ENCODE data around the gene OXTR.

The OXTR gene

DNA sequence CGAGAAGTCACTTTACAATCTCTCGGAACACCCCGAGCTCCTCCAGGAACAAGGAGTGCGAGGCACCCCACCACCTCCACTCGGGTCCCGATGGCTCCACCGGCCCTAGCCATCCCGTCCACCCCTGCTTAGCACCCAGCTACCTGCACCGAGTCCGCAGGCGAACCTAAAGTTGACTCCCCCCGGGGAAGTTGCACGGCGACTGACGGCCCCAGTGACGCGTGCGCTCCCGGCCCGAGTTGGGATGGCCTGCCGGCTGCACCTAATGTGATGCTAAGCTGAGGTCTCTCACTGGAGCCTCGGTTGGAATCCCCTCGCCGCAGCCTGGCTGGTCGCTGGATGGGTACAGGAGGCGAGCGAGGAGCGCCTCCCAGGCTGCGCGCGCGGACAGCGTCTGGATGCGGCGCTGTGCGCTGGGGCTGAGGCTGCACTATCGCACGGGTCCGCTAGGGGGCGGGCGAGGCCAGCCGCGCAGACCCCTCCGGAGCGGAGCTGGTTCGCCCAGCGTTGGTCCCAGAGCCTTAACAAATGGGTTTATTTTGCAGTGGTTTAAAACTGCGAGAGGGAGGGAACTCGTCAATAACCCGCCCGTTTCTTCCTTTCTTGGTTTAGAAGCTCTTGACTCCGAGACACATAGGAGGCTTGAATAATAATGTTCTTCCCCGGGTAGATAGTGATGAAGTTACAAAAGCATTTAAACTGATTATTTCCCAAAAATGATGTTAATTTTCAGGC, at the start of gene OXTR:
Gene OXTR (minus strand): TSS at position 526 of the 735 bp plus-strand sequence. CDS start 1,426 bp downstream, outside the sequence.
- peak; percentile 75 for DNase-seq

- DNase-seq = no peak
These were observed 48.1 kb upstream of the OXTR start for GRCh38 chr3:8817486-8817885.

DNA sequence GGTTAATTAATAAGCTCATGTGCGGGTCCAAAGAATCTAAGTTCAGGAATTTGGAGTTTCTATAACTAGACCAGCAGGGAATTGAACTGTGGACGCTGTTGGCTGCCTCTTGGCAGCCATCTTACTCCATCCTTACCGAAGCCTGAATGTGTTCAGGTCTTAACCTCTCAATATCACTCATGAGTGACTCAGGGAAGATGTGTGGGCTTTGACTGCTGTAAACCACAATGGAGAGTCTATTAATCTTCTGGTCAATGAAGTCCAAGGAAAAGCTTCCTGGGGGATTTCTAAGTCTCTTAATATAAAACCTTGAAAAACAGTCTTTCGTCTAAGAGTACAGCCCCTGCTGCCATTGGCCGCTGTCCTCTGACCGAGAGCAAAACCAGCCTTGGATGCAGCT, 46.7 kb upstream of the OXTR start:
- no peak for DNase-seq

GRCh38 chr3:8813411-8813810, 44.0 kb upstream of the OXTR start:
- DNase-seq = no peak

GRCh38 chr3:8810561-8810960, 41.1 kb upstream of the OXTR start:
- DNase-seq = no peak

DNA sequence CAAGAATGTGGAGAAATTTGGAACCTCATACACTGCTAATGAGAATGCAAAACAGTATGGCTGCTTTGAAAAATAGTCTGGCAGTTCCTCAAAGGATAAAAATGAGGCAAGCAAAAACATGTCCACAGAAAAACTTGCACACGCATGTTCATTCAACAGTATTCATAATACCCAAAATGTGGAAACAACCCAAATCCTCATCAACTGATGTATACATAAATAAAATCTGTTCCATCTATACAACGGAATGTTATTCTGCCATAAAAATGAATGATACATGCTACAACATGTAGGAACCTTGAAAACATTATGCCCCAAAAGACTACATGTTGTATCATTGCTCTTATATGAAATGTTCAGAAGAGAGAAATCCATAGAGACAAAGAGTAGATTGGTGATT, 36.4 kb upstream of the OXTR start:
- DNase-seq = no peak

DNA sequence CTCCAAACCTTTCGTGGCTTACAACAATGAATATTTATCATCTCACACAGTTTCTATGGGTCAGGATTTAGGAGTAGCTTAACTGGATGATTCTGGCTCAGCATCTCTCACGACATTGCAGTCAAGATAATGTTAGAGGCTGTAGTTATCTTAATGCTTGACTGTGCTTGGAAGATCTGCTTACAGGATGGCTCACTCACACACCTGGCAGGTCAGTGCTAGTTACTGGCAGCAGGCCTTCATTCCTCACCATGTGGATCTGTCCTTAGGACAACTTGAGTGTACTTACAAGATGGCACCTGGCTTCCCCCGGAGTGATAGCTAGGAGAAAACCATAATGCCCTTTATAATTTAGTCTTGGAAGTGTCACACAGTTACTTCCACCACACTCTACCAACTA, 32.8 kb upstream of the OXTR start:
- DNase-seq = no peak

GRCh38 chr3:8800016-8800415, 30.6 kb upstream of the OXTR start:
- DNase-seq = no peak

DNA sequence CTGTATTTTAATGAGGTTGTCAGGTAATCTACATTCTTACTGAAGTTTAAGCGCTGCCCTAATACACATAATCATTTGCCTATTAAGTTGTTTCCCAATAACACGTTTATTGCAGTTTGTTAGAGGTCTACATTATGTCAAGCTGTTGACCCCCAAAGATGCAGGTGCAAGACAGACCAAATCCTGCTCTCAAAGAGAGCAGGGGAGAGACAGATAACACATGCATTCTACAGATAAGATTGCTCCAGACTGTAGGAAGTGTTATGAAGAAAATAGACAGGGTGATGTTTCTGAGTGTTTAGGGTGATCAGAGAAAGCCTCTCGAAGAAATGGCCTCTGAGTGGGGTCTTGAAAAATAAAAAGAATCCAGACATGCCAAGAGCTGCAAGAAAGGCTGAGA, 24.8 kb upstream of the OXTR start:
- DNase-seq = no peak

DNA sequence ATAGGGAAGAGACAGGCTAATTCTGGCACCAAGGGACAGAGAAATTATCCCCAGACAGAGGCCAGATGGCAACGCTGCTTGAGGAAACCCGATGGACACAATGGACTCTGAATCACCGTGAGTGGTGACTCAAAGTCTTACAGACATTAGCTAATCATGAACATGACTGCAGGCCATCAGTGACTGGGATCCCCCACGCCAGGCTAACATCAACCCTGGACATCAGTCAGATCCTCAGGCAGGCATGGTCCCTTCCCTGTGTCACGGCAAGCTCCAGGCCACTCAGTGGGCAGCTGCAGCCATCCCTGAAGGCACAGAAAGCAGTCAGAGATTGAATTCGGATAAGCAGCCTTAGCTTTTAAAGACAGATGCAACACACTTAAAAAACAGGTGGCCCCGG, 23.8 kb upstream of the OXTR start:
- DNase-seq = no peak

GRCh38 chr3:8790529-8790928, 21.1 kb upstream of the OXTR start:
- DNase-seq = no peak

DNA sequence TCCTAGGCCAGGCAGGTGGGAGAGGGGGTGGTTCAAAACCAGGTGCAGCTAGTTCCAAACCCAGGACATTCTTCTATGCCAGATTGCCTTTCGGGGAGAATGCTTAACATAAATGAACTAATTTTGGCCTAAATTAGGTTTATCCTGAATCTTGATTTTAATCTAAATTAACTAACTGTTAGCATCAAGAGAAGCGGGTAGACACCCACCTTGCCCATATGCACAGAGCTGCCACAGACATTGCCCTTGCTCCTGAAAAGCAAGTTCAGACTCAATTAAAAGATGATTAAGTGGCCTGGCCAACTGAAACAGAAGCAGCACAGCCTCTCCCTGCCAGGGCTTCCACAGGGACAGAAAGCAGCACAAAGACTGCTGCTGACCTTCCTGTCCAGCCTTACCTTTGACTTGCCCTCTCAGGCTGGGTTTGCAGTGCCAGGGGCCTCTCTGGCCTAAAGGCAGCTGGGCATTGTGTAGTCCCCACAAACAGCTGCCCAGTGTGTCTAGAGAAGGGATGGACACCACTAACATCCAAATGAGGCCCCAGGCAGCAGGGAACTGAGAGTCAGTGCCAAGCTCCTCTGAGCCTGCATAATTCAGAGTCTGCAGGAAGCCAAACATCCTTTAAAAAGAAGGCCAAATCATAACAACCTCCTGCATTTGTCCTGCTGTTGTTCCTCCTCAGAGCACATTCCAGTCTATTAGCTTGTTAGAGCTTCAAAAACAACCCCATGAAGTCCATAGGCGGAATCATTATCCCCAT, 15.4 kb upstream of the OXTR start:
- no peak for DNase-seq

DNA sequence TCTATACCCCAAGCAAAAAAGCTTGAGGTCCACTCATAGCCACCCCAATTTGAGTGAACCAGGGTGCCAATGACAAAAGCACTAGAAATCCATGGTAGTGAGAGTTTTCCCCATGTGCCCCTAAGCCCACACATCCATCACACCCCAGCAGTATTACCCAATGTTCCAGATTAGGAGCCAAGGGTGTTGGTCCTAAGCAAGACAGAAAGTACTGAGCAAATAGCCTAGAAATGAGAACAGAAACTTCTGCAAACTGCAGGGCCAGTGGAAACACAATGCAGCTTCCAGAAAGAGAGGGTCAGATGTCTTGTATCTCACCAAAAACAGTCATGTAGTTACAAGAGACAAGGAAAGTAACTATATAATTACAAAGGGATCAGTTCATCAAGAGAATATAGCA, 10.9 kb upstream of the OXTR start:
- DNase-seq = no peak

GRCh38 chr3:8778475-8778874, 9.1 kb upstream of the OXTR start:
- DNase-seq = no peak

GRCh38 chr3:8777978-8778267, 8.5 kb upstream of the OXTR start:
- no peak for DNase-seq

DNA sequence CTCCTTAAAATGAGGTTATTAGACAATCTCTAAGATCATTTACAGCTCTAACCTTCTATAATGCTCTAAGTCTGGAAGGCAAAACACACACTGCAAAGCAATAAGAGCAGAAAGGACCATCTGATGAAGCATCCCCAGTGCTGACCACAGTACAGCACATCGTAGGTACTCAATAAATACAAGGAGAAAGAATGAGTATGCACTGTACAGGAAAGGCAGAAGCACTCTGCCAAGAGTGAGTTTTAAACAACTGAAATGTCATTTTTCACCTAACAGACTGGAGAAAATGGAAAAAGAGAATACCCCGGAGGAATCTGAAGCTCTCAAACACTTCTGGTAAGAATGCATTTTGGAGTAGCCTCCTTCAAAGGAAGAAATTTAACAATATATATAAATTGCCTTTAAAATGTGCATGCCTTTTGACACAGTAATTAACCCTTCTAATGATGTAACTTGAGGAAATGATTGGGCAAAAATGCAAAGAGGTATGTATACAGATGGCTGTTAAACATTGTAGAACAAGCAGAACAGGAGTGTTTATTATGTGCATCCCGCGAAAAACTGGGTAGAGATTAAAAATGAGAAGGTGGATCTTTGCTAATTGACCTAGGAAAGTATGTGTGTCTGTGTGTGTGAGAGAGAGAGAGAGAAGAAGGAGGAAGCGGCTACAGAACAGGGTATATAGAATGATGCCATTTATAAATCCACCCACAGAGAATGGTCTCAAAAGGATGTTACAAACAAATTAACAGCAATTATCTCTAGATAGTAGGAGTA, 8.0 kb upstream of the OXTR start:
- DNase-seq = no peak

GRCh38 chr3:8776406-8776805, 7.0 kb upstream of the OXTR start:
- DNase-seq = no peak

DNA sequence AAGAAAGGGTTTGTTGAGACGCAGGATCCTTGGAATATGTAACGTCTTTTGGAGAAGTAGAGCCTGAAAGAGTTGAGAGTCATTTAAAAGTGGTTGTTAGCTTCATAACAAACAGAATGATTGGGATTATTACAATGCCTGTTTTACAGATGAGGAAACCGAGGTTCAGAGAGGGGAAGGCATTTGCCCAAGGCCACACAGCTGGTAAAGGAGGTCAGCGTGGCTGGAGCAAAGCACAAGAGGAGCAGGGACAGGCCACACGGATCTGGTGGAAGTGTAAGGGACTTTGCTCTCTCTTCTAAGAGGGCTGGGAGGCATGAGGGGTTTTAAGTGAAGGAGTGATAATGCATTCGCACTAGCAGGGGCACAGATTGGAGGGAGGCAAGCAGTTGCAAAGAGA, 6.2 kb upstream of the OXTR start:
- DNase-seq = no peak

GRCh38 chr3:8775181-8775580, 5.8 kb upstream of the OXTR start:
- DNase-seq = no peak

- DNase-seq = no peak
These were observed 4.6 kb upstream of the OXTR start for GRCh38 chr3:8773941-8774542.

GRCh38 chr3:8768364-8769087, 887 bp downstream of the OXTR start:
- DNase-seq = no peak

GRCh38 chr3:8767667-8768363, 1.6 kb downstream of the OXTR start:
- peak; percentile 34 for DNase-seq
